Naive thymus-derived CD4-positive, alpha-beta T cell (primary cell): ENCODE results near the gene ENG. TPM values are rescaled to one million over a fixed set of nuclear protein-coding genes. Genes with fewer than 3 reads are reported as not detected.

Experiments
- ATAC-seq: fragments of 150-1000 bp; cut with Tn5 transposase; 2 replicates; pipeline ENCODE4 v1.10.0; 2021; ENCODE audit warnings: mild to moderate bottlenecking, moderate library complexity
- CTCF ChIA-PET: fragments of 350-600 bp; sonication (Branson Sonifier 250); formaldehyde crosslinking; loops from one replicate; lab custom pipeline; 2021; ENCODE audit warnings: antibody characterized with exemption; lab: Charles Lee
- POLR2A ChIA-PET: fragments of 350-600 bp; sonication (Branson Sonifier 250); formaldehyde crosslinking; loops from one replicate; lab custom pipeline; 2021; ENCODE audit warnings: antibody characterized with exemption, inconsistent platforms; lab: Charles Lee
- DNase-seq, 9 donors: peaks; one replicate each; pipeline versions ENCODE4 v3.0.0 to v3.0.0-alpha.2; 2020 to 2022; ENCODE audit warnings: mixed read lengths in 1 of 9
- H3K27ac ChIP-seq: one replicate; pipeline ENCODE4 v1.7.0; 2013; ENCODE audit warnings: mild to moderate bottlenecking, low read depth, low read length, moderate library complexity
- H3K27me3 ChIP-seq, 2 donors: one replicate each; pipeline ENCODE4 v1.7.0; 2013; ENCODE audit warnings: low read length in 2 of 2, mild to moderate bottlenecking in 2 of 2, moderate library complexity in 2 of 2; ENCODE audit not compliant: control insufficient read depth in 2 of 2, insufficient read depth in 2 of 2
- H3K36me3 ChIP-seq, 3 experiments: 1 replicate in 2 of 3; 2 replicates in 1 of 3; pipeline ENCODE4 v1.7.0; 2013; ENCODE audit warnings: low read length in 3 of 3, mild to moderate bottlenecking in 3 of 3, moderate library complexity in 1 of 3; ENCODE audit not compliant: insufficient read depth in 3 of 3, control insufficient read depth in 2 of 3
- H3K4me1 ChIP-seq, 2 donors: one replicate each; pipeline ENCODE4 v1.7.0; 2013; ENCODE audit warnings: low read length in 2 of 2, mild to moderate bottlenecking in 2 of 2, moderate library complexity in 1 of 2; ENCODE audit not compliant: control insufficient read depth in 2 of 2, insufficient read depth in 2 of 2
- H3K4me3 ChIP-seq: 2 replicates; pipeline ENCODE4 v1.7.0; 2013; ENCODE audit warnings: mild to moderate bottlenecking, low read length
- H3K9me3 ChIP-seq, 3 experiments: 1 replicate in 2 of 3; 2 replicates in 1 of 3; pipeline ENCODE4 v1.7.0; 2013; ENCODE audit warnings: low read length in 3 of 3; ENCODE audit not compliant: control insufficient read depth in 2 of 3
- H3K27ac Mint-ChIP-seq, 9 donors: one replicate each; pipeline ENCODE4 v1.8.0; 2020 to 2022; ENCODE audit warnings: mixed read lengths in 9 of 9, mild to moderate bottlenecking in 8 of 9, moderate library complexity in 5 of 9, inconsistent platforms in 2 of 9
- H3K27me3 Mint-ChIP-seq, 5 donors: one replicate each; pipeline ENCODE4 v1.8.0; 2021 to 2022; ENCODE audit warnings: mixed read lengths in 5 of 5, mild to moderate bottlenecking in 1 of 5
- H3K36me3 Mint-ChIP-seq, 5 donors: one replicate each; pipeline ENCODE4 v1.8.0; 2020 to 2022; ENCODE audit warnings: mixed read lengths in 5 of 5, mild to moderate bottlenecking in 3 of 5, inconsistent platforms in 1 of 5
- H3K4me1 Mint-ChIP-seq, 7 donors: one replicate each; pipeline ENCODE4 v1.8.0; 2020 to 2022; ENCODE audit warnings: mixed read lengths in 7 of 7, mild to moderate bottlenecking in 3 of 7, inconsistent platforms in 1 of 7
- H3K4me3 Mint-ChIP-seq, 10 donors: one replicate each; pipeline ENCODE4 v1.8.0; 2020 to 2022; ENCODE audit warnings: mild to moderate bottlenecking in 10 of 10, mixed read lengths in 10 of 10, moderate library complexity in 6 of 10, inconsistent platforms in 2 of 10
- H3K9me3 Mint-ChIP-seq, 11 donors: one replicate each; pipeline ENCODE4 v1.8.0; 2020 to 2022; ENCODE audit warnings: mixed read lengths in 11 of 11, mild to moderate bottlenecking in 4 of 11, inconsistent platforms in 1 of 11, moderate library complexity in 1 of 11
- intact Hi-C, 2 donors: fragments of 100-400 bp; cut with micrococcal nuclease; formaldehyde crosslinking; loops; one replicate each; pipeline ENCODE4 v1.15.1; 2023
- polyA plus RNA-seq, 2 donors: library from polyadenylated mRNA; unstranded; fragments of 300-500 nt; fragmentation: Illumina TruSeq; gene quantifications; one replicate each; pipeline ENCODE4 v1.2.3, GENCODE V29; 2021
- total RNA-seq, 6 experiments: library from RNA in 5 of 6; stranded (reverse) in 5 of 6; gene quantifications; 1 replicate in 5 of 6; 2 replicates in 1 of 6; pipeline ENCODE4 v1.2.3 and lab custom pipeline; 2021 to 2026

Gene ENG
- total and polyA plus RNA-seq, 7 experiments from 2014 or later: 4.5 to 25.8 (median 11.2) TPM

GRCh38 chr9:127816362-127816725 lies 38.1 kb downstream of the ENG start:
- Histone ChIP-seq H3K27ac (no peak overlapping the region), H3K9me3 (no peaks in the 10 kb centered on the region), H3K4me3 (no peak overlapping the region), H3K27me3 (no peaks in the 10 kb centered on the region), H3K36me3 (peaks cover 0 to 77% (median 9%) of the 10 kb centered on the region in 3 experiments), H3K4me1 (no peaks in the 10 kb centered on the region)
- Mint-ChIP-seq H3K4me3 (no peak overlapping the region), H3K27ac (no peak overlapping the region), H3K27me3 (no peaks in the 10 kb centered on the region), H3K4me1 (peaks cover 0 to 4% (median 0%) of the 10 kb centered on the region in 7 donors), H3K36me3 (peaks cover 0 to 27% (median 3%) of the 10 kb centered on the region in 5 donors), H3K9me3 (no peaks in the 10 kb centered on the region)
- ChIA-PET CTCF (no interaction called here), POLR2A (no interaction called here)
- intact Hi-C loops: no loop called here
- DNase-seq (no peak), ATAC-seq (no peak)

- H3K4me3 Mint-ChIP-seq: no peak overlapping the region
- peaks cover 0 to 79% (median 9%) of the 10 kb centered on the region in 3 experiments for H3K36me3 ChIP-seq
- peak; percentile 12 for ATAC-seq
- intact Hi-C loops: no loop called here
- ChIA-PET POLR2A (interaction anchor here (1.0 kb wide), 1 partner anchor 28 kb away, joined by 3 read pairs; no protein-coding TSS in a partner anchor), CTCF (no interaction called here)
- H3K36me3 Mint-ChIP-seq: peaks cover 0 to 27% (median 0%) of the 10 kb centered on the region in 5 donors
- no peaks in the 10 kb centered on the region for H3K9me3 ChIP-seq
- no peak overlapping the region for H3K27ac Mint-ChIP-seq
- H3K9me3 Mint-ChIP-seq: no peaks in the 10 kb centered on the region
- no peak overlapping the region for H3K4me3 ChIP-seq
- H3K27ac ChIP-seq: no peak overlapping the region
- peak in 1 of 9 donors; percentile 7 for DNase-seq
- H3K27me3 ChIP-seq: no peaks in the 10 kb centered on the region
- no peaks in the 10 kb centered on the region for H3K4me1 ChIP-seq
- H3K4me1 Mint-ChIP-seq: peaks cover 0 to 4% (median 0%) of the 10 kb centered on the region in 7 donors
- no peaks in the 10 kb centered on the region for H3K27me3 Mint-ChIP-seq
Measured at GRCh38 chr9:127815512-127816361, 38.7 kb downstream of the ENG start.

GRCh38 chr9:127814619-127815511 lies 39.6 kb downstream of the ENG start:
- no peak overlapping the region for H3K4me3 ChIP-seq
- no peak for DNase-seq
- H3K27ac ChIP-seq: no peak overlapping the region
- H3K27ac Mint-ChIP-seq: no peak overlapping the region
- no peaks in the 10 kb centered on the region for H3K27me3 Mint-ChIP-seq
- no peaks in the 10 kb centered on the region for H3K9me3 ChIP-seq
- intact Hi-C loops: no loop called here
- H3K4me3 Mint-ChIP-seq: no peak overlapping the region
- peaks cover 0 to 86% (median 9%) of the 10 kb centered on the region in 3 experiments for H3K36me3 ChIP-seq
- H3K4me1 Mint-ChIP-seq: peaks cover 0 to 4% (median 0%) of the 10 kb centered on the region in 7 donors
- POLR2A ChIA-PET: interaction anchor here (1.0 kb wide), 1 partner anchor 27 kb away, joined by 3 read pairs; no protein-coding TSS in a partner anchor
- ATAC-seq: no peak
- no peaks in the 10 kb centered on the region for H3K27me3 ChIP-seq
- no peaks in the 10 kb centered on the region for H3K9me3 Mint-ChIP-seq
- peaks cover 0 to 27% (median 0%) of the 10 kb centered on the region in 5 donors for H3K36me3 Mint-ChIP-seq
- CTCF ChIA-PET: no interaction called here
- no peaks in the 10 kb centered on the region for H3K4me1 ChIP-seq

GRCh38 chr9:127813686-127814226 lies 40.7 kb downstream of the ENG start:
- Histone ChIP-seq H3K4me3 (no peak overlapping the region), H3K27me3 (no peaks in the 10 kb centered on the region), H3K4me1 (no peaks in the 10 kb centered on the region), H3K36me3 (peaks cover 0 to 86% (median 13%) of the 10 kb centered on the region in 3 experiments), H3K9me3 (no peaks in the 10 kb centered on the region), H3K27ac (no peak overlapping the region)
- ChIA-PET POLR2A (no interaction called here), CTCF (no interaction called here)
- Mint-ChIP-seq H3K9me3 (no peaks in the 10 kb centered on the region), H3K36me3 (peaks cover 0 to 27% (median 0%) of the 10 kb centered on the region in 5 donors), H3K4me3 (no peak overlapping the region), H3K27me3 (no peaks in the 10 kb centered on the region), H3K27ac (no peak overlapping the region), H3K4me1 (peaks cover 0 to 4% (median 0%) of the 10 kb centered on the region in 7 donors)
- intact Hi-C loops: no loop called here
- no peak for ATAC-seq
- no peak for DNase-seq

- ATAC-seq (no peak), DNase-seq (no peak)
- peaks cover 0 to 88% (median 18%) of the 10 kb centered on the region in 3 experiments for H3K36me3 ChIP-seq
- no peaks in the 10 kb centered on the region for H3K27me3 ChIP-seq
- no peaks in the 10 kb centered on the region for H3K9me3 ChIP-seq
- no peaks in the 10 kb centered on the region for H3K27me3 Mint-ChIP-seq
- no peak overlapping the region for H3K4me3 Mint-ChIP-seq
- H3K27ac Mint-ChIP-seq: no peak overlapping the region
- no peaks in the 10 kb centered on the region for H3K4me1 ChIP-seq
- peaks cover 0 to 21% (median 0%) of the 10 kb centered on the region in 5 donors for H3K36me3 Mint-ChIP-seq
- intact Hi-C loops: no loop called here
- H3K27ac ChIP-seq: no peak overlapping the region
- ChIA-PET POLR2A (interaction anchor here (0.8 kb wide), 1 partner anchor 259 kb away, joined by 3 read pairs; no protein-coding TSS in a partner anchor), CTCF (interaction anchor here (1.0 kb wide), 1 partner anchor 78 kb away, joined by 6 read pairs; the partner anchor contains the start of gene TOR2A)
- no peaks in the 10 kb centered on the region for H3K9me3 Mint-ChIP-seq
- H3K4me3 ChIP-seq: no peak overlapping the region
- peaks cover 0 to 4% (median 0%) of the 10 kb centered on the region in 7 donors for H3K4me1 Mint-ChIP-seq
Measured at GRCh38 chr9:127812936-127813675, 41.4 kb downstream of the ENG start.

GRCh38 chr9:127812011-127812410 lies 42.4 kb downstream of the ENG start:
- Histone ChIP-seq H3K27ac (no peak overlapping the region), H3K4me3 (no peak overlapping the region), H3K36me3 (peaks cover 0 to 88% (median 21%) of the 10 kb centered on the region in 3 experiments), H3K9me3 (no peaks in the 10 kb centered on the region), H3K27me3 (no peaks in the 10 kb centered on the region), H3K4me1 (no peaks in the 10 kb centered on the region)
- H3K9me3 Mint-ChIP-seq: no peaks in the 10 kb centered on the region
- no peak overlapping the region for H3K27ac Mint-ChIP-seq
- ChIA-PET POLR2A (no interaction called here), CTCF (interaction anchor here (0.7 kb wide), 1 partner anchor 28 kb away, joined by 5 read pairs; no protein-coding TSS in a partner anchor)
- no peak for DNase-seq
- no peaks in the 10 kb centered on the region for H3K27me3 Mint-ChIP-seq
- H3K36me3 Mint-ChIP-seq: peaks cover 0 to 20% (median 0%) of the 10 kb centered on the region in 5 donors
- intact Hi-C loops: no loop called here
- no peak for ATAC-seq
- H3K4me1 Mint-ChIP-seq: no peaks in the 10 kb centered on the region
- H3K4me3 Mint-ChIP-seq: no peak overlapping the region
